KMS-11 (cell line): ENCODE measurements around the gene SMIM24.

Source experiments
- H2AFZ ChIP-seq: fragments of 200-600 bp; sonication (generic); 2 replicates; pipeline ENCODE4 v1.6.1; 2016; ENCODE audit warnings: antibody characterized with exemption, mixed run types, low read depth
- H3K27ac ChIP-seq: fragments of 200-600 bp; sonication (generic); 2 replicates; pipeline ENCODE4 v1.6.1; 2016; ENCODE audit warnings: mild to moderate bottlenecking, mixed run types
- H3K27me3 ChIP-seq: fragments of 200-600 bp; sonication (generic); 2 replicates; pipeline ENCODE4 v1.6.1; 2017; ENCODE audit warnings: mild to moderate bottlenecking, low read depth, mixed run types, moderate library complexity; ENCODE audit not compliant: insufficient read depth
- H3K36me3 ChIP-seq: fragments of 200-600 bp; sonication (generic); 2 replicates; pipeline ENCODE4 v1.6.1; 2017; ENCODE audit warnings: mild to moderate bottlenecking, mixed run types; ENCODE audit not compliant: insufficient read depth
- H3K4me1 ChIP-seq: fragments of 200-600 bp; sonication (generic); 2 replicates; pipeline ENCODE4 v1.6.1; 2016; ENCODE audit warnings: mild to moderate bottlenecking, low read depth, mixed run types; ENCODE audit not compliant: poor library complexity, severe bottlenecking
- H3K4me2 ChIP-seq: fragments of 200-600 bp; sonication (generic); 2 replicates; pipeline ENCODE4 v1.7.0; 2016; ENCODE audit warnings: mild to moderate bottlenecking, mixed run types
- H3K4me3 ChIP-seq: fragments of 200-600 bp; sonication (generic); IDR thresholded peaks from 2 replicates; pipeline ENCODE4 v1.6.1; 2017; ENCODE audit warnings: low read depth, low read length, mixed read lengths; ENCODE audit not compliant: insufficient read depth
- H3K79me2 ChIP-seq: fragments of 200-600 bp; sonication (generic); 2 replicates; pipeline ENCODE4 v1.6.1; 2016; ENCODE audit warnings: low read depth, mixed run types; ENCODE audit not compliant: insufficient read depth
- H3K9ac ChIP-seq: fragments of 200-600 bp; sonication (generic); 2 replicates; pipeline ENCODE4 v1.6.1; 2016; ENCODE audit warnings: mild to moderate bottlenecking, mixed run types
- H4K20me1 ChIP-seq: fragments of 200-600 bp; sonication (generic); 2 replicates; pipeline ENCODE4 v1.6.1; 2016; ENCODE audit warnings: mild to moderate bottlenecking, mixed run types; ENCODE audit not compliant: insufficient read depth
- TF ChIP-seq, protein P1 (sequence below): fragments of 200-600 bp; sonication (generic); conservative IDR thresholded peaks from 2 replicates; pipeline ENCODE4 v1.6.1; 2017; ENCODE audit warnings: low read depth, mild to moderate bottlenecking, antibody characterized with exemption, low read length, moderate library complexity, mixed read lengths

The SMIM24 gene

DNA sequence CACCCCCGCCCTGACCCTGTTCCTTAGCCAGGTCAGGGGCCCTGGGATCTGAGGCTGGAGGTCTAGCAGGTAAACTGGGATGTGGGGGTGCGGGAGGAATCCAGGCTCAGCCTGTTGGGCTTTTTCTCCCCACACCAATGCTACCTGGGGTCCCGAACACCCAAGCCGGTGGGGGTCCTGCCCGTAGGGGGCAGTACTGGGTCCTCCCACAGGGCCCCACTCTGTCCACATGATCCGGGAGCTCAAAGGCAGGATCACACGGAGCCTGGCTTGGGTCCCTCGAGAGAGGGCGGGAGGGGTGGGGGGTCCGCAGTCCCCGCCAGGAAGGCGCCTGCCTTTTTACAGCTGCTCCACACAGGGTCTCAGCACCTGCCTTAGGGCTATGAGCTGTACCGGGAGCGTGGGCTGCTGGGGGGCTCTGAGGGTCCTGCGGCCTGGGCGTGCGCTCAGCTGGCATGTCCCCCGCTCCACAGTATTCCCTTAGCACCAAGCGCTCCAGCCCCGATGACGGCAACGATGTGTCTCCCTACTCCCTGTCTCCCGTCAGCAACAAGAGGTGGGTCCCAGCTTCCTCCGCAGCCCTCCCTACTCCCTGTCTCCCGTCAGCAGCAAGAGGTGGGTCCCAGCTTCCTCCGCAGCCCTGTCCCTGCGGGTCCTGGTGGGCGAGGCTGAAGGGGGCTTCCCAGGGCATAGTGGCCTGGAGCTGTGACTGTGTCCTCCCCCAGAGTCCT is 46.3 kb upstream of the SMIM24 start:
- H3K36me3 ChIP-seq = no peaks in the 10 kb centered on the region
- H3K27me3 ChIP-seq = no peaks in the 10 kb centered on the region
- TF ChIP-seq, protein P1, sequence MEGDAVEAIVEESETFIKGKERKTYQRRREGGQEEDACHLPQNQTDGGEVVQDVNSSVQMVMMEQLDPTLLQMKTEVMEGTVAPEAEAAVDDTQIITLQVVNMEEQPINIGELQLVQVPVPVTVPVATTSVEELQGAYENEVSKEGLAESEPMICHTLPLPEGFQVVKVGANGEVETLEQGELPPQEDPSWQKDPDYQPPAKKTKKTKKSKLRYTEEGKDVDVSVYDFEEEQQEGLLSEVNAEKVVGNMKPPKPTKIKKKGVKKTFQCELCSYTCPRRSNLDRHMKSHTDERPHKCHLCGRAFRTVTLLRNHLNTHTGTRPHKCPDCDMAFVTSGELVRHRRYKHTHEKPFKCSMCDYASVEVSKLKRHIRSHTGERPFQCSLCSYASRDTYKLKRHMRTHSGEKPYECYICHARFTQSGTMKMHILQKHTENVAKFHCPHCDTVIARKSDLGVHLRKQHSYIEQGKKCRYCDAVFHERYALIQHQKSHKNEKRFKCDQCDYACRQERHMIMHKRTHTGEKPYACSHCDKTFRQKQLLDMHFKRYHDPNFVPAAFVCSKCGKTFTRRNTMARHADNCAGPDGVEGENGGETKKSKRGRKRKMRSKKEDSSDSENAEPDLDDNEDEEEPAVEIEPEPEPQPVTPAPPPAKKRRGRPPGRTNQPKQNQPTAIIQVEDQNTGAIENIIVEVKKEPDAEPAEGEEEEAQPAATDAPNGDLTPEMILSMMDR = peak; percentile 32; the same call in 1 of the 2 replicates
- H3K9ac ChIP-seq = no peak overlapping the region
- no peaks in the 10 kb centered on the region for H3K4me1 ChIP-seq
- no peak overlapping the region for H2AFZ ChIP-seq
- H3K79me2 ChIP-seq = no peaks in the 10 kb centered on the region
- H4K20me1 ChIP-seq = no peaks in the 10 kb centered on the region
- no peak overlapping the region for H3K27ac ChIP-seq
- H3K4me2 ChIP-seq = no peak overlapping the region
- H3K4me3 ChIP-seq = no peak overlapping the region

DNA sequence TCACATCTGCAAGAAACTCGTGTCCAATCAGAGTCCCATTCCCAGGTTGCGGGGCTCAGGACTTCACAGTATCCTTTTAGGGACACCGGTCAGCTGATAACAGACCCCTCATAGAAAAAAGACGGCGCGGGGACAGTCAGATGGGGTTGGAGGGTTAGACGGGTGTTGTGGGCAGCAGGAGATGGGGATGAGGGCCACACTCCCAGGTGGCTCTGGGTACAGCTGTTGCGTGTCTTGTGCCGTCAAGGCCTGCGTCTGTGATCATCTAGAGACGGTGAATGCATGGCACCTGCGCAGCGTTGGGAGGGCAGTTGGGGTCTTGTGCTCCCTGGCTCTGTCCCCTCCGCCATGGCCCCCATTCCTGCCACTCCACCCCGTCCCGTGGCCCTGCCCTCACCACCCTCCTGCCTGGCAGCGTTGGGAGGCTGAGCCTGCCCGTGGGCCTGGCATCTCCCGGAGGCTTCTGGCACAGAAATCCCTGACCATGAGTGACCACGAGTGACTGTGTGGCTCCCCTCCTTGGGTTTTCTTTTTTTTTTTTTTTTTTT is 44.7 kb upstream of the SMIM24 start:
- no peak overlapping the region for H3K4me3 ChIP-seq
- no peaks in the 10 kb centered on the region for H3K27me3 ChIP-seq
- H4K20me1 ChIP-seq = no peaks in the 10 kb centered on the region
- H2AFZ ChIP-seq = no peak overlapping the region
- no peak overlapping the region for H3K4me2 ChIP-seq
- H3K79me2 ChIP-seq = 0 out of 2 replicates have a peak, but pooled peaks cover under 1% of the 10 kb centered on the region
- TF ChIP-seq, protein P1 = no peak
- no peak overlapping the region for H3K27ac ChIP-seq
- no peaks in the 10 kb centered on the region for H3K4me1 ChIP-seq
- H3K9ac ChIP-seq = no peak overlapping the region
- no peaks in the 10 kb centered on the region for H3K36me3 ChIP-seq

- H3K27ac ChIP-seq = no peak overlapping the region
- no peak overlapping the region for H3K4me3 ChIP-seq
- no peaks in the 10 kb centered on the region for H4K20me1 ChIP-seq
- 0 out of 2 replicates have a peak, but pooled peaks cover 6% of the 10 kb centered on the region for H3K79me2 ChIP-seq
- H3K36me3 ChIP-seq = no peaks in the 10 kb centered on the region
- H3K9ac ChIP-seq = no peak overlapping the region
- H3K27me3 ChIP-seq = no peaks in the 10 kb centered on the region
- no peak overlapping the region for H3K4me2 ChIP-seq
- H3K4me1 ChIP-seq = no peaks in the 10 kb centered on the region
- H2AFZ ChIP-seq = no peak overlapping the region
- TF ChIP-seq, protein P1 = no peak
Measured at GRCh38 chr19:3524078-3524842, 43.9 kb upstream of the SMIM24 start.

DNA sequence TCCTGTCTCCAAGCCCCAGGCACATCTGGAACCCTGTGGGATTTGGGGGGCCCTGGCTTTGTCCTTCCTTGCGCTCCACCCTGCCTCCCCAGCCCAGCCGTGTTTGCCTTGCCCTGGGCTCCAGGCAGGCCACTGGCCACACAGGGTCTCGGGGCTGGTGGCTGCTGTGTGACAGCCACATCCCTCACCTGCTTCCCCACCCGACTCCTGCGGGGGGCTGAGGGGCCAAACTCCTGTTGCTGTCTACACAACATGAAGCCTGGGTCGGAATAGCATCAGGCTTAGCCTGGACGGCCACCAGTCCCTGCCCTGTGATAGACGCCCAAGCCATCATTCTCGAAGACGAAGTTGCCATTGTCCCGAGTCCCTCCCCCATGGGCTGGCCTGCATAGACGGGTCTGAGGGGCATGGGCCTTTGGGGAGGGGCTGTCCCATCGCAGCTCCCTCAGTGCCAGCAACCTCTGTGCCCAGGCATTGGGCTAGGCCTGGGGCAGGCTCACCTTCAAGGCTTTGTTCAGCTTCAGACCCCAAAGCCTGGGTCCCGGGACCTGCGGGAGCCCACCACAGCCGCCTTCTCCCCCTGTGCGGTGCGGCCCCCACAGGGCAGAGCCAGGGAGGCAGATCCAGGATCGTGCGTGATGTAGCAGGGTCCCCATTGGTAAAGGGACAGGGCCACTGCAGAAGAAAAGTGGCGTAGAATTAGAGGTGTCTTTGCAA is 43.2 kb upstream of the SMIM24 start:
- H3K4me2 ChIP-seq = no peak overlapping the region
- no peak overlapping the region for H3K27ac ChIP-seq
- peaks cover 6% of the 10 kb centered on the region; the same call in 1 of the 2 replicates for H3K79me2 ChIP-seq
- H3K4me1 ChIP-seq = no peaks in the 10 kb centered on the region
- H4K20me1 ChIP-seq = no peaks in the 10 kb centered on the region
- H2AFZ ChIP-seq = no peak overlapping the region
- no peak overlapping the region for H3K9ac ChIP-seq
- no peak overlapping the region for H3K4me3 ChIP-seq
- H3K27me3 ChIP-seq = no peaks in the 10 kb centered on the region
- H3K36me3 ChIP-seq = no peaks in the 10 kb centered on the region
- TF ChIP-seq, protein P1 = no peak
